ENCODE data around the gene TNFRSF12A.

The TNFRSF12A gene

GRCh38 chr16:3059723-3060242 lies 39.6 kb downstream of the TNFRSF12A start (continued):
- no peak for TF ChIP-seq ZNF707 (tag by site-specific recombination; IDR thresholded peaks at IDR 0.05)
- TF ChIP-seq ZNF654 (tag by site-specific recombination; IDR thresholded peaks at IDR 0.05; ENCODE audit: low read depth) = no peak
- no peak for TF ChIP-seq KLF10 (tag by site-specific recombination; IDR thresholded peaks at IDR 0.05)
- no peak for TF ChIP-seq ZNF175 (tag by site-specific recombination; IDR thresholded peaks at IDR 0.05)
- TF ChIP-seq ZNF585B (tag by site-specific recombination; IDR thresholded peaks at IDR 0.05) = no peak
- TF ChIP-seq ZBTB20 (tag by site-specific recombination; IDR thresholded peaks at IDR 0.05) = peak; percentile 16; the same call in 1 of the 2 replicates
- TF ChIP-seq EGR2 (tag by site-specific recombination; IDR thresholded peaks at IDR 0.05; ENCODE audit: low read depth) = 0 out of 2 replicates have a peak, but pooled peaks have one; percentile 19
- no peak for TF ChIP-seq ZNF629 (tag by site-specific recombination; IDR thresholded peaks at IDR 0.05)
- no peak for TF ChIP-seq ZNF518A (tag by site-specific recombination; conservative IDR thresholded peaks at IDR 0.05; ENCODE audit: low read depth)
- no peak for TF ChIP-seq ZNF433 (tag by site-specific recombination; IDR thresholded peaks at IDR 0.05; ENCODE audit: low read depth)
- TF ChIP-seq GLI4 (tag by site-specific recombination; IDR thresholded peaks at IDR 0.05) = 0 out of 2 replicates have a peak, but pooled peaks have one; percentile 26
- TF ChIP-seq CTCF (tag by site-specific recombination; IDR thresholded peaks at IDR 0.05) = no peak
- TF ChIP-seq ZNF610 (tag by site-specific recombination; IDR thresholded peaks at IDR 0.05; ENCODE audit: borderline replicate concordance) = no peak
- TF ChIP-seq ZBTB7A (tag by site-specific recombination; IDR thresholded peaks at IDR 0.05; ENCODE audit: low read depth) = no peak
- no peak for TF ChIP-seq ZNF140 (tag by site-specific recombination; IDR thresholded peaks at IDR 0.05)
- TF ChIP-seq YY2 (tag by site-specific recombination; IDR thresholded peaks at IDR 0.05) = no peak
- TF ChIP-seq ZIC2 (tag by site-specific recombination; IDR thresholded peaks at IDR 0.05) = peak; percentile 44
- TF ChIP-seq ZNF2 (tag by site-specific recombination; IDR thresholded peaks at IDR 0.05) = no peak
- TF ChIP-seq HOXD13 (CRISPR knock-in tag; IDR thresholded peaks at IDR 0.05; ENCODE audit: borderline replicate concordance) = no peak

GRCh38 chr16:3060339-3061127 lies 40.4 kb downstream of the TNFRSF12A start:
- CTCF ChIA-PET = interaction anchor here (0.8 to 5.3 kb wide), 11 partner anchors 23 to 72 kb away, joined by 3 to 54 read pairs (median 5); partner anchors contain the start of gene ZNF205
- H3K9me3 ChIP-seq (ENCODE audit: control insufficient read depth, insufficient read depth, low read depth, low read length) = no peaks in the 10 kb centered on the region
- H3K4me3 ChIP-seq (ENCODE audit: low read depth, low read length) = no peak overlapping the region
- peaks cover 3% of the 10 kb centered on the region for H3K4me1 ChIP-seq (ENCODE audit: control insufficient read depth, insufficient read depth, low read length)
- no peak overlapping the region for H3K27ac ChIP-seq (ENCODE audit: extremely low read depth, low read depth, low read length)
- TF ChIP-seq ZNF324 (tag by site-specific recombination; IDR thresholded peaks at IDR 0.05) (no peak), ZFP69B (tag by site-specific recombination; IDR thresholded peaks at IDR 0.05) (peak; percentile 63; the same call in 1 of the 2 replicates), REST (tag by site-specific recombination; IDR thresholded peaks at IDR 0.05) (0 out of 2 replicates have a peak, but pooled peaks have one; percentile 36), ZNF692 (tag by site-specific recombination; IDR thresholded peaks at IDR 0.05) (0 out of 2 replicates have a peak, but pooled peaks have one; percentile 36), ZNF521 (tag by site-specific recombination; IDR thresholded peaks at IDR 0.05) (no peak)
- POLR2A ChIA-PET = interaction anchor here (1.1 to 1.4 kb wide), 2 partner anchors 62 to 71 kb away, joined by 4 to 5 read pairs; no protein-coding TSS in a partner anchor
- H3K36me3 ChIP-seq (ENCODE audit: control insufficient read depth in 2 of 2, insufficient read depth in 1 of 2, low read length in 2 of 2) = peaks cover 0 to 6% of the 10 kb centered on the region in 2 experiments; a peak in 2 of 3 replicates
